MM.1S (cell line): ENCODE results near the gene ANKMY1.

Experiments used
- DNase-seq: peaks from one replicate; pipeline ENCODE4 v3.0.0-alpha.2; 2015
- H2AFZ ChIP-seq: fragments of 300-600 bp; sonication (generic); 2 replicates; pipeline ENCODE4 v1.6.0; 2016; ENCODE audit warnings: antibody characterized with exemption, low read length
- H3F3A ChIP-seq: fragments of 300-600 bp; sonication (generic); 2 replicates; pipeline ENCODE4 v1.6.1; 2016; ENCODE audit warnings: mild to moderate bottlenecking, antibody characterized with exemption, low read length, moderate library complexity, mixed read lengths; ENCODE audit not compliant: insufficient read depth
- H3K27ac ChIP-seq: fragments of 300-600 bp; sonication (generic); 2 replicates; pipeline ENCODE4 v1.5.1; 2016; ENCODE audit warnings: mild to moderate bottlenecking, low read length
- H3K27me3 ChIP-seq: fragments of 300-600 bp; sonication (generic); replicated peaks from 2 replicates; pipeline ENCODE4 v1.6.0; 2016; ENCODE audit warnings: low read length; ENCODE audit not compliant: insufficient read depth
- H3K36me3 ChIP-seq: fragments of 300-600 bp; sonication (generic); replicated peaks from 2 replicates; pipeline ENCODE4 v1.6.1; 2016; ENCODE audit warnings: mild to moderate bottlenecking, low read length, mixed read lengths; ENCODE audit not compliant: insufficient read depth
- H3K4me1 ChIP-seq: fragments of 300-600 bp; sonication (generic); 2 replicates; pipeline ENCODE4 v1.6.1; 2016; ENCODE audit warnings: low read length, mixed read lengths
- H3K4me2 ChIP-seq: fragments of 300-600 bp; sonication (generic); 2 replicates; pipeline ENCODE4 v1.6.0; 2016; ENCODE audit warnings: low read depth, low read length
- H3K4me3 ChIP-seq: fragments of 300-600 bp; sonication (generic); 2 replicates; pipeline ENCODE4 v1.5.1; 2016; ENCODE audit warnings: low read length, mixed read lengths
- H3K79me2 ChIP-seq: fragments of 300-600 bp; sonication (generic); 2 replicates; pipeline ENCODE4 v1.6.1; 2016; ENCODE audit warnings: mixed run types, low read length, mixed read lengths
- H3K9ac ChIP-seq: fragments of 300-600 bp; sonication (generic); 2 replicates; pipeline ENCODE4 v1.6.1; 2016; ENCODE audit warnings: low read length, mixed read lengths
- H3K9me2 ChIP-seq: fragments of 300-600 bp; sonication (generic); replicated peaks from 2 replicates; pipeline ENCODE4 v1.6.1; 2016; ENCODE audit warnings: mild to moderate bottlenecking, low read length, mixed read lengths; ENCODE audit not compliant: insufficient read depth
- H3K9me3 ChIP-seq: fragments of 300-600 bp; sonication (generic); replicated peaks from 2 replicates; pipeline ENCODE4 v1.6.1; 2016; ENCODE audit warnings: mild to moderate bottlenecking, low read length, mixed read lengths; ENCODE audit not compliant: insufficient read depth
- H4K20me1 ChIP-seq: fragments of 300-600 bp; sonication (generic); 2 replicates; pipeline ENCODE4 v1.6.1; 2016; ENCODE audit warnings: mild to moderate bottlenecking, low read length, moderate library complexity, mixed read lengths; ENCODE audit not compliant: insufficient read depth
- EZH2 ChIP-seq: fragments of 300-600 bp; sonication (generic); optimal IDR thresholded peaks from 2 replicates; pipeline ENCODE3; 2017; ENCODE audit warnings: low read depth, mild to moderate bottlenecking, antibody characterized with exemption, low read length, mixed read lengths
- EZH2phosphoT487 ChIP-seq: fragments of 300-600 bp; sonication (generic); IDR thresholded peaks from 2 replicates; pipeline ENCODE4 v1.6.1; 2018; ENCODE audit warnings: antibody characterized with exemption, low read length
- TF ChIP-seq, protein P1 (sequence below): fragments of 300-600 bp; sonication (generic); IDR thresholded peaks from 2 replicates; pipeline ENCODE4 v1.5.1; 2016; ENCODE audit warnings: antibody characterized with exemption, low read length, mixed read lengths

ANKMY1 gene

GRCh38 chr2:240557101-240557751, 562 bp downstream of the ANKMY1 start:
- no peak for TF ChIP-seq EZH2
- TF ChIP-seq, protein P1, sequence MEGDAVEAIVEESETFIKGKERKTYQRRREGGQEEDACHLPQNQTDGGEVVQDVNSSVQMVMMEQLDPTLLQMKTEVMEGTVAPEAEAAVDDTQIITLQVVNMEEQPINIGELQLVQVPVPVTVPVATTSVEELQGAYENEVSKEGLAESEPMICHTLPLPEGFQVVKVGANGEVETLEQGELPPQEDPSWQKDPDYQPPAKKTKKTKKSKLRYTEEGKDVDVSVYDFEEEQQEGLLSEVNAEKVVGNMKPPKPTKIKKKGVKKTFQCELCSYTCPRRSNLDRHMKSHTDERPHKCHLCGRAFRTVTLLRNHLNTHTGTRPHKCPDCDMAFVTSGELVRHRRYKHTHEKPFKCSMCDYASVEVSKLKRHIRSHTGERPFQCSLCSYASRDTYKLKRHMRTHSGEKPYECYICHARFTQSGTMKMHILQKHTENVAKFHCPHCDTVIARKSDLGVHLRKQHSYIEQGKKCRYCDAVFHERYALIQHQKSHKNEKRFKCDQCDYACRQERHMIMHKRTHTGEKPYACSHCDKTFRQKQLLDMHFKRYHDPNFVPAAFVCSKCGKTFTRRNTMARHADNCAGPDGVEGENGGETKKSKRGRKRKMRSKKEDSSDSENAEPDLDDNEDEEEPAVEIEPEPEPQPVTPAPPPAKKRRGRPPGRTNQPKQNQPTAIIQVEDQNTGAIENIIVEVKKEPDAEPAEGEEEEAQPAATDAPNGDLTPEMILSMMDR, result no peak
- TF ChIP-seq EZH2phosphoT487, result no peak
- no peaks in the 10 kb centered on the region for H3K27me3 ChIP-seq
- peaks cover 16% of the 10 kb centered on the region for H3K4me1 ChIP-seq
- H3F3A ChIP-seq, result peaks cover 14% of the 10 kb centered on the region
- no peaks in the 10 kb centered on the region for H3K9me2 ChIP-seq
- no peaks in the 10 kb centered on the region for H4K20me1 ChIP-seq
- no peak overlapping the region for H3K4me3 ChIP-seq
- no peaks in the 10 kb centered on the region for H3K9me3 ChIP-seq
- H3K79me2 ChIP-seq, result peaks cover 71% of the 10 kb centered on the region
- H3K4me2 ChIP-seq, result no peak overlapping the region
- DNase-seq, result no peak
- no peaks in the 10 kb centered on the region; the same call in 1 of the 2 replicates for H3K36me3 ChIP-seq
- no peak overlapping the region for H3K9ac ChIP-seq
- H3K27ac ChIP-seq, result no peak overlapping the region
- H2AFZ ChIP-seq, result no peak overlapping the region

DNA sequence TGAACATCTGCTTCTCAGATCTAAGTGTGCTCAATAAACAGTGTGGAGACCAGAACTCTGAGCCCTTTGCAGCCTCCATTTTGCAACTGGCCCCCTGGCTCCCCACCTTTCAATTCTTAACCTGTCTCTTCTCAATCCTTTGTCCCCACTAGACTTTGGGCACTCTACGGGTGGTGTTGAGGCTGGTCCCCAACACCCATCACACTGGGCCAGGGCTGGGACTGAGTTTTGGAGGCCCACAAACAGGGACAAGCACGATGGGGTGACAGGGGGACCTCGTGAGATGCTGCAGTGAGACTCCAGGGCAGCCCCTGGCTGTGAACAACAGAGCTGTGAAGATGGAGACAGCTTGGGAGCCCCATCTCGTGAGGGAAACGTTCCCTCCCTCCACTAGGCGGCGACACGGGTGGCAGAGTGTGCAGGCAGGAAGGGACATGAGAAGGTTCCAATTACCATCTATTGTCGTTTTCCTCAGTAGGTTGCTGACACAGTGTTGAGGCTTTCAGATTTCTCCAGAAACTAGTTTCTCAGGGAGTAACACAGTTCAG, 1.2 kb downstream of the ANKMY1 start:
- H4K20me1 ChIP-seq, result no peaks in the 10 kb centered on the region
- no peak overlapping the region for H3K4me3 ChIP-seq

DNA sequence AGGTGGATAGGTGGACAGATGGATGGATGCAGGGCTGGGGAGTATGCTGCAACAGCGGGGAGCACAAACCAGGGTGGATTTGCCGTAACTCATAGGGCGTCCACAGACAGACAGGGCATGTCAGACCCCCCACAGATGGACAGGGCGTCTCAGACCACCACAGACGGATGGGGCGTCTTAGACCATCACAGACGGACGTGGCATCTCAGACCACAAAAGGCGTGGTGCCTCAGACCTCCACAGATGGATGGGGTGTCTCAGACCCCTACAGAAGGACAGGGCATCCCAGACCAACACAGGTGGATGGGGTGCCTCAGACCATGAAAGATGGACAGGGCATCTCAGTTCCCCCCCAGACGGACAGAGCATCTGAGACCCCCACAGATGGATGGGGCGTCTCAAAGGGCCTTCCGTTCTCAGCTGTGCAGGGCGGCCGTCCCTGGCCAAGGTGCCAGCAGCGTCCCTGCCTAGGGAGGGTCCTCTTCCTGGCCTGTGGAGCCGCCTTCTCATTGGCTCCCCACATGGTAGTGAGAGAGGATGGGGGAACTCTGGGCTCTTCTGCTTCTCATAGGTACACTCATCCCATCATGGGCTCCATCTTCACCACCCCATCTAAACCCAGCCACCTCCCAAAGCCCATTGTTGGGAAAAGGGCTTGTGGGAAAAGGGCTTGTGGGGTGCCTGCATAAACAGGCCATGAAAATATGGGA, 2.1 kb downstream of the ANKMY1 start:
- H3K79me2 ChIP-seq, result peaks cover 67% of the 10 kb centered on the region
- no peak overlapping the region for H3K27ac ChIP-seq
- H3K9me2 ChIP-seq, result no peaks in the 10 kb centered on the region
- H4K20me1 ChIP-seq, result no peaks in the 10 kb centered on the region
- no peak for TF ChIP-seq EZH2phosphoT487
- TF ChIP-seq, protein P1, result no peak
- TF ChIP-seq EZH2, result no peak
- no peak overlapping the region for H3K9ac ChIP-seq
- H3F3A ChIP-seq, result peaks cover 4% of the 10 kb centered on the region; the same call in 1 of the 2 replicates
- H3K4me1 ChIP-seq, result peaks cover 20% of the 10 kb centered on the region
- no peaks in the 10 kb centered on the region; the same call in 1 of the 2 replicates for H3K36me3 ChIP-seq
- H3K9me3 ChIP-seq, result no peaks in the 10 kb centered on the region
- no peak overlapping the region for H3K4me2 ChIP-seq
- no peak overlapping the region for H3K4me3 ChIP-seq
- no peak for DNase-seq
- no peak overlapping the region for H2AFZ ChIP-seq
- H3K27me3 ChIP-seq, result no peaks in the 10 kb centered on the region

More for the DNA sequence above, 1.2 kb downstream of the ANKMY1 start:
- H3K9me2 ChIP-seq, result no peaks in the 10 kb centered on the region
- no peak overlapping the region for H3K27ac ChIP-seq
- no peaks in the 10 kb centered on the region for H3K9me3 ChIP-seq
- H3K4me1 ChIP-seq, result peaks cover 20% of the 10 kb centered on the region
- H3K79me2 ChIP-seq, result peaks cover 69% of the 10 kb centered on the region
- no peaks in the 10 kb centered on the region; the same call in 1 of the 2 replicates for H3K36me3 ChIP-seq
- H3K27me3 ChIP-seq, result no peaks in the 10 kb centered on the region
- peaks cover 10% of the 10 kb centered on the region for H3F3A ChIP-seq
- DNase-seq, result no peak
- H2AFZ ChIP-seq, result no peak overlapping the region
- no peak overlapping the region for H3K4me2 ChIP-seq
- TF ChIP-seq, protein P1, result peak; percentile 32
- no peak for TF ChIP-seq EZH2
- no peak overlapping the region for H3K9ac ChIP-seq
